Activated T-cell treated with anti-CD3 and anti-CD28 coated beads for 48 hours (primary cell): ENCODE measurements around the gene CAMK4.

Source experiments
- DNase-seq: peaks from one replicate; pipeline ENCODE4 v3.0.0-alpha.2; 2020; ENCODE audit warnings: low read depth

CAMK4 gene

GRCh38 chr5:111425205-111425604, 201.0 kb downstream of the CAMK4 start:
- DNase-seq = no peak

- no peak for DNase-seq
Observed at GRCh38 chr5:111427762-111428161, 203.6 kb downstream of the CAMK4 start.

- DNase-seq = no peak
Observed at GRCh38 chr5:111432883-111433536, 208.8 kb downstream of the CAMK4 start.

GRCh38 chr5:111434800-111435199, 210.6 kb downstream of the CAMK4 start:
- DNase-seq = no peak

GRCh38 chr5:111439473-111440075, 215.4 kb downstream of the CAMK4 start:
- no peak for DNase-seq

GRCh38 chr5:111447099-111447498, 222.9 kb downstream of the CAMK4 start:
- no peak for DNase-seq

GRCh38 chr5:111447822-111448221, 223.6 kb downstream of the CAMK4 start:
- no peak for DNase-seq

GRCh38 chr5:111453295-111453694, 229.1 kb downstream of the CAMK4 start:
- DNase-seq = no peak

GRCh38 chr5:111453747-111454146, 229.6 kb downstream of the CAMK4 start:
- no peak for DNase-seq

GRCh38 chr5:111454198-111454622, 230.0 kb downstream of the CAMK4 start:
- no peak for DNase-seq

GRCh38 chr5:111454776-111455175, 230.6 kb downstream of the CAMK4 start:
- no peak for DNase-seq

- no peak for DNase-seq
Observed at GRCh38 chr5:111461255-111461671, 237.1 kb downstream of the CAMK4 start.

- no peak for DNase-seq
Observed at GRCh38 chr5:111461934-111462333, 237.8 kb downstream of the CAMK4 start.

- DNase-seq = no peak
Observed at GRCh38 chr5:111463311-111463710, 239.1 kb downstream of the CAMK4 start.

- no peak for DNase-seq
Observed at GRCh38 chr5:111469293-111469896, 245.2 kb downstream of the CAMK4 start.

GRCh38 chr5:111469903-111470302, 245.7 kb downstream of the CAMK4 start:
- DNase-seq = no peak

- no peak for DNase-seq
Observed at GRCh38 chr5:111472096-111472495, 247.9 kb downstream of the CAMK4 start.

- DNase-seq = no peak
Observed at GRCh38 chr5:111472579-111472978, 248.4 kb downstream of the CAMK4 start.

- DNase-seq = no peak
Observed at GRCh38 chr5:111478266-111478665, 254.1 kb downstream of the CAMK4 start.

GRCh38 chr5:111478898-111479297, 254.7 kb downstream of the CAMK4 start:
- no peak for DNase-seq

- DNase-seq = no peak
Observed at GRCh38 chr5:111480346-111480745, 256.2 kb downstream of the CAMK4 start.

- no peak for DNase-seq
Observed at GRCh38 chr5:111486055-111486454, 261.9 kb downstream of the CAMK4 start.

- no peak for DNase-seq
Observed at GRCh38 chr5:111486926-111487325, 262.7 kb downstream of the CAMK4 start.

GRCh38 chr5:111488353-111488752, 264.2 kb downstream of the CAMK4 start:
- DNase-seq = no peak
